ENCODE data around the gene RRM2. TPM values are rescaled to one million over a fixed set of nuclear protein-coding genes. Genes with fewer than 3 reads are reported as not detected.

Gene RRM2
- total RNA-seq, 1 donor from 2014 or later = 28.3 TPM

GRCh38 chr2:10094271-10094814 lies 28.2 kb upstream of the RRM2 start:
- no peak overlapping the region for H3K27ac Mint-ChIP-seq (ENCODE audit: unreplicated experiment)
- H3K27me3 Mint-ChIP-seq (ENCODE audit: unreplicated experiment) = peaks cover 15% of the 10 kb centered on the region
- DNase-seq (ENCODE audit: extremely low spot score, unreplicated experiment) = no peak
- no peaks in the 10 kb centered on the region for H3K36me3 Mint-ChIP-seq (ENCODE audit: unreplicated experiment)
- H3K9me3 Mint-ChIP-seq (ENCODE audit: unreplicated experiment) = no peaks in the 10 kb centered on the region
- no peak overlapping the region for H3K4me3 Mint-ChIP-seq (ENCODE audit: unreplicated experiment)
- H3K4me1 Mint-ChIP-seq (ENCODE audit: unreplicated experiment) = peaks cover 13% of the 10 kb centered on the region
- TF ChIP-seq, protein P1, sequence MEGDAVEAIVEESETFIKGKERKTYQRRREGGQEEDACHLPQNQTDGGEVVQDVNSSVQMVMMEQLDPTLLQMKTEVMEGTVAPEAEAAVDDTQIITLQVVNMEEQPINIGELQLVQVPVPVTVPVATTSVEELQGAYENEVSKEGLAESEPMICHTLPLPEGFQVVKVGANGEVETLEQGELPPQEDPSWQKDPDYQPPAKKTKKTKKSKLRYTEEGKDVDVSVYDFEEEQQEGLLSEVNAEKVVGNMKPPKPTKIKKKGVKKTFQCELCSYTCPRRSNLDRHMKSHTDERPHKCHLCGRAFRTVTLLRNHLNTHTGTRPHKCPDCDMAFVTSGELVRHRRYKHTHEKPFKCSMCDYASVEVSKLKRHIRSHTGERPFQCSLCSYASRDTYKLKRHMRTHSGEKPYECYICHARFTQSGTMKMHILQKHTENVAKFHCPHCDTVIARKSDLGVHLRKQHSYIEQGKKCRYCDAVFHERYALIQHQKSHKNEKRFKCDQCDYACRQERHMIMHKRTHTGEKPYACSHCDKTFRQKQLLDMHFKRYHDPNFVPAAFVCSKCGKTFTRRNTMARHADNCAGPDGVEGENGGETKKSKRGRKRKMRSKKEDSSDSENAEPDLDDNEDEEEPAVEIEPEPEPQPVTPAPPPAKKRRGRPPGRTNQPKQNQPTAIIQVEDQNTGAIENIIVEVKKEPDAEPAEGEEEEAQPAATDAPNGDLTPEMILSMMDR (IDR thresholded peaks at IDR 0.05) = no peak

GRCh38 chr2:10095175-10095574 lies 27.4 kb upstream of the RRM2 start:
- Mint-ChIP-seq H3K36me3 (ENCODE audit: unreplicated experiment) (no peaks in the 10 kb centered on the region), H3K27ac (ENCODE audit: unreplicated experiment) (peak overlapping the region; percentile 70), H3K9me3 (ENCODE audit: unreplicated experiment) (no peaks in the 10 kb centered on the region), H3K4me1 (ENCODE audit: unreplicated experiment) (peaks cover 13% of the 10 kb centered on the region), H3K27me3 (ENCODE audit: unreplicated experiment) (peaks cover 8% of the 10 kb centered on the region), H3K4me3 (ENCODE audit: unreplicated experiment) (no peak overlapping the region)
- DNase-seq (ENCODE audit: extremely low spot score, unreplicated experiment) = no peak
- TF ChIP-seq, protein P1 (IDR thresholded peaks at IDR 0.05) = no peak

- H3K36me3 Mint-ChIP-seq (ENCODE audit: unreplicated experiment) = no peaks in the 10 kb centered on the region
- no peak for DNase-seq (ENCODE audit: extremely low spot score, unreplicated experiment)
- TF ChIP-seq, protein P1 (IDR thresholded peaks at IDR 0.05) = no peak
- peaks cover 4% of the 10 kb centered on the region for H3K27me3 Mint-ChIP-seq (ENCODE audit: unreplicated experiment)
- peaks cover 19% of the 10 kb centered on the region for H3K4me1 Mint-ChIP-seq (ENCODE audit: unreplicated experiment)
- no peak overlapping the region for H3K4me3 Mint-ChIP-seq (ENCODE audit: unreplicated experiment)
- no peak overlapping the region for H3K27ac Mint-ChIP-seq (ENCODE audit: unreplicated experiment)
- no peaks in the 10 kb centered on the region for H3K9me3 Mint-ChIP-seq (ENCODE audit: unreplicated experiment)
Measured at GRCh38 chr2:10096641-10097040, 25.9 kb upstream of the RRM2 start.

GRCh38 chr2:10097352-10098148 lies 25.0 kb upstream of the RRM2 start:
- Mint-ChIP-seq H3K27me3 (ENCODE audit: unreplicated experiment) (peaks cover 4% of the 10 kb centered on the region), H3K4me1 (ENCODE audit: unreplicated experiment) (peaks cover 19% of the 10 kb centered on the region), H3K4me3 (ENCODE audit: unreplicated experiment) (no peak overlapping the region), H3K36me3 (ENCODE audit: unreplicated experiment) (no peaks in the 10 kb centered on the region), H3K9me3 (ENCODE audit: unreplicated experiment) (no peaks in the 10 kb centered on the region), H3K27ac (ENCODE audit: unreplicated experiment) (peak overlapping the region; percentile 35)
- TF ChIP-seq, protein P1 (IDR thresholded peaks at IDR 0.05) = peak; percentile 90
- DNase-seq (ENCODE audit: extremely low spot score, unreplicated experiment) = peak; percentile 90

- no peak for DNase-seq (ENCODE audit: extremely low spot score, unreplicated experiment)
- Mint-ChIP-seq H3K36me3 (ENCODE audit: unreplicated experiment) (no peaks in the 10 kb centered on the region), H3K4me1 (ENCODE audit: unreplicated experiment) (peaks cover 20% of the 10 kb centered on the region), H3K9me3 (ENCODE audit: unreplicated experiment) (no peaks in the 10 kb centered on the region), H3K4me3 (ENCODE audit: unreplicated experiment) (no peak overlapping the region), H3K27me3 (ENCODE audit: unreplicated experiment) (no peaks in the 10 kb centered on the region), H3K27ac (ENCODE audit: unreplicated experiment) (no peak overlapping the region)
- TF ChIP-seq, protein P1 (IDR thresholded peaks at IDR 0.05) = no peak
Measured at GRCh38 chr2:10101491-10101890, 21.0 kb upstream of the RRM2 start.

All from osteocyte (in vitro differentiated cells).